Umbilical cord (tissue), 2 donors: ENCODE data around the gene MTERF2. TPM values are rescaled to one million over a fixed set of nuclear protein-coding genes. Genes with fewer than 3 reads are reported as not detected.

Source experiments
- DNase-seq: peaks from one replicate; pipeline ENCODE4 v3.0.0-alpha.2; 2015; ENCODE audit warnings: low spot score
- total RNA-seq: library from RNA; depleted of rRNA; stranded (reverse); fragments of >200 nt; gene quantifications from one replicate; pipeline ENCODE4 v1.2.3, GENCODE V29; 2014; ENCODE audit warnings: low replicate concordance; ENCODE audit not compliant: insufficient read depth

The MTERF2 gene
- total RNA-seq, 1 donor from 2014 or later = 7.7 TPM

DNA sequence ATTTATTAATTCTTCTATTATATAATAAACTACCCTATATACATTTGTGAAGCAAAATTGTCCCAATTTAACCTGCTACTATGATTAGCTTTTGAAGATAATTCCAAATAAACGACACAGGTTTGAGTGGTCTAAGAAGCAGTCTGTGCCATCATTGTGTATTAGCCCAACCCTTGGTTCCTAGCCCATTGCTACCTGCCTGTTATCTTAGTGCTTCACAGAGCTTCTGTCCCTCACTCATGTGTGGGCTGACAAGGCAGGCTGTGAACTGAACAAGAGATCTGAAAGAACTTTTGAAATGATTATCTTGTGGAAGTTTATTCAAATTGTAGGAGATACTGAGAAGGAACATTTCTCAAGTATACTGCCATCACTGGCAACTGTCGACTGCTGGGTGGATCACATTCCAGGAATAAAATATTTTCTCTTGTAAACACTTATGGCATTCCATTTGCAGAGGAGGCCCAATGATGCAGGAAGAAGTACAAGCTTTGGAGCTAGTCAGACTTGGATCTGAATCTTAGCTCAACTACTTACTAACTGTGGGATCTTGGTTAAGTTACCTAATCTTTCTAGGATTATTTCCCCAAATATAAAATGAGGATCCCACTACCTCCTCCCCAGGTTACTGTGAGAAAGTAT, 7.8 kb upstream of the MTERF2 start:
- peak; percentile 73 for DNase-seq

GRCh38 chr12:106987846-106988245, 900 bp upstream of the MTERF2 start:
- no peak for DNase-seq

- no peak for DNase-seq
Measured at GRCh38 chr12:106986135-106986534, 811 bp downstream of the MTERF2 start.

GRCh38 chr12:106985479-106985878, 1.5 kb downstream of the MTERF2 start:
- no peak for DNase-seq

DNA sequence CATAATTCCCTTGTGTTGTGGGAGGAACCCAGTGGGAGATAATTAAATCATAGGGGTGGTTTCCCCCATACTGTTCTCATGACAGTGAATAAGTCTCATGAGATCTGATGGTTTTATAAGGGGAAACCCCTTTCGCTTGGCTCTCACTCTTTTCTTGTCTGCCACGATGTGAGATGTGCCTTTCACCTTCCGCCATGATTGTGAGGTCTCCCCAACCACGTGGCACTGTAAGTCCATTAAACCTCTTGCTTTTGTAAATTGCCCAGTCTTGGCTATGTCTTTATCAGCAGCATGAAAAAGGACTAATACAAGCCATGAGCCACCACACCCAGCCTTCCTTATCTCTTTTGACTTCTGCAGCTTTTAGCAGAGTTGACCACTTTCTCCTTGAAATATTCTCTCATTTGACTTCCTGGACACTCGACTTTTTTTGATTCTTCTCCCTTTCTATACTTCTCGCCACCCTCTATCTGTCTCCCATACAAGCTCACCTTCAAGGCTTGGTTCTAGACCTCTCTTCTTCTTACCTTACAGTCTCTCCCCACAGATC, 2.3 kb downstream of the MTERF2 start:
- no peak for DNase-seq

- no peak for DNase-seq
Measured at GRCh38 chr12:106982229-106982628, 4.7 kb downstream of the MTERF2 start.

- no peak for DNase-seq
Measured at GRCh38 chr12:106981788-106982187, 5.2 kb downstream of the MTERF2 start.

GRCh38 chr12:106980944-106981343, 6.0 kb downstream of the MTERF2 start:
- no peak for DNase-seq

DNA sequence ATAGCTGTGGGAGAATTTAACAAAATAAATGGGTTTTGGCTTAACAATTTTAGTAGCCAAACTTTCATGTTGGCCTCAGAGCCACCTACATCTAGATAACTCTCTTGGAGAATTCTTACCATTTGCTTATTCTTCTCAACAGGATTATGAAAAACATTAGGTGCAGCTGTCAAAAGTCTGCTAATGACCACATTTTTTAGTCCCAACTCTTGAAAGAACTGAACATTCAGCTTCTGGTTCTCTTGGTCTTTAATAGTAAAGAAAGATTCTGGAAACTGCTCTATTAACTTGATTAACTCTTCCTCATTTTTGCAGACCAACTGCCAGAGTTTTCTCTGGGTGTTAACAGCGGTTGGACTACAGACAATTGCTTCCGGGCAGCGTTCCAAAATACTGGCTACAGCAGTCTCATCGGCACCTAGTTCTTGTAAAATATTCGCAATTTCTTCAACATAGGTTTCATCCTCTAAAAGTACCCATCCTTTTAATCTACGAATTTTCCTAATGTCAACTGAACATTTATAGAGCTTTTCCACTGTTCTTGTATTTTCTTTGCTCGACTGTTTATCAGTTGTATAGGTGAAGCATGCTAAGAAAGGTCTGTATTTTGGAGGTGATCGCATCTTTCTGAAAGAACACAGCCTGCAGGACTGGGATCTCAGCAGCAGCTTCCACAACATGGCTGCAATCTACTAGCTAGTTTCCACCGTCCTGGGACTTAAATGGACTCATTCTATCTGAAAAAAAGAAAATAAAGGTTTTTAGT, 8.7 kb downstream of the MTERF2 start:
- no peak for DNase-seq

GRCh38 chr12:106976668-106977067, 10.3 kb downstream of the MTERF2 start:
- no peak for DNase-seq

GRCh38 chr12:106975993-106976658, 10.8 kb downstream of the MTERF2 start:
- no peak for DNase-seq

DNA sequence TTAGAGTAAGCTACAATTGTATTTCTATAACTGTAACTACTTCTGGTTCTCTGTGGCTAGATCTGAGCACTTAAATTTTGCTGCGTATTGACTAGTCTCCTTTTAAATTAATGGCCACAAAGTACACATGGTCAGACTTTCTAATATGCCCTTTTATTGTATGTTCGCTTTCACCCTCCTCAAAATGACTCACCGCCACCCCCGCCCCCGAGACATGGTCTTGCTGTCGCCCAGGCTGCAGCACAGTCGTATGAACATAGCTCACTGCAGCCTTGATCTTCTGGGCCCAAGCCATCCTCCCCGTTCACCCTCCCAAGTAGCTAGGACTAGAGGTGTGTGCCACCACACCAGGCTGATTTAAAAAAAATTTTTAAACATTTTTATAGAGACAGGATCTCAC, 11.8 kb downstream of the MTERF2 start:
- DNase-seq = no peak

GRCh38 chr12:106974511-106974910, 12.4 kb downstream of the MTERF2 start:
- no peak for DNase-seq

- no peak for DNase-seq
Measured at GRCh38 chr12:106973545-106973944, 13.4 kb downstream of the MTERF2 start.

- DNase-seq = no peak
Measured at GRCh38 chr12:106971065-106971464, 15.9 kb downstream of the MTERF2 start.

GRCh38 chr12:106964526-106964925, 22.4 kb downstream of the MTERF2 start:
- DNase-seq = no peak

DNA sequence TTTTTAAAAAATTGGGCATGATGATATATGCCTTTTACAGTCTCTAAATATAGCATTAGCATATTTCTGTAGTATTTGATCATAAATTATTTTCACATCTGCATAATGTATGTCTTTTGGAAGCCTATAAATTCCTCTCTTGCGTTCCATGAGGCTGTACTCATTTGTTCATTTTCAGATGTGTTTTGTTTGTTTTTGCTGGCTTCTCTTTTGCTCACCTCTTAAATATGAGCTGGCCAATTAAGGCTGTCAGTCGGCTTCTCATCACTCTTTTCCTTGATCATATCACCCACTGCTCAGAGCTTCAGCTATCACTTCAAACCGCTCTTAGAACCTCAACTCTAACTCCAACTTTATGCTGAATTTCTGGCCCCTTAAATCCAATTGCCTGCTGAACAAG, 24.7 kb downstream of the MTERF2 start:
- DNase-seq = peak; percentile 20

DNA sequence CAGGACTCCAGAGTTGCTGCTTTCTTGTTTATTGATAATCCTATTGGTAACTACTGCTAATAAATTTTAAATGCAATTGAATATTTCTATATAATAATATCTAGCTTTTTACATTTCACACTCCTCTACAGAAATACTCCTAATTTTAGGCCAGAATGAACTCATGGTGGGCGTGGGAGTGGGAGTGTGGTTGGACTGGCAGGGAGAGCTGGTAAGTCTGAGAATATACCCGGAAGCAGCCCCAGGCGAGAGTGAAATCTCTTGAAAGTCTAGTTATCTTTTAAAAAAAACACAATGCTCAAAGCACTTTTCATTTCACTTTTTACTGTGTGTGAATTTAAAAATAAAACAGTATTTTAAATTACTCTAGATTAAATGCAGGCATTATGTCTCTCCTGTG, 26.5 kb downstream of the MTERF2 start:
- DNase-seq = no peak

DNA sequence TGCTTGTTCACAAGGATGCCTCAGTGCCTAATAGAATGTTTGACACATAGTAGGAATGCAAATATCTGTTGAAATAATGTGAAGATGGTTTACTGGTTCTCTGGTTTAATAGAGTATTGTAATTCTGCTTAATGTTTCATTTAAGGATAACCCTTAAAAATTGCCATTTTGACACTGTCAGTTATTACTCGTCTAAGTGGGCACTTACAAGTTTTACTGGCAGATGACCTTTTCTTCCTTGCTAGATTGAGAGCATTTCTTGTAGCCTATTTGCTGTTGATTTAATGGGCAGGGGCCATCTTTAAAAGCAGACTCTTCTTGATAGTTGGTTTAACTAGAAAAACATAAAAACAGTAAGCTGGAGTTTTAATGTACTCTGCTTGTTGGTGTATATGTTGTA, 29.4 kb downstream of the MTERF2 start:
- DNase-seq = no peak

GRCh38 chr12:106956048-106956578, 30.8 kb downstream of the MTERF2 start:
- DNase-seq = peak; percentile 82

DNA sequence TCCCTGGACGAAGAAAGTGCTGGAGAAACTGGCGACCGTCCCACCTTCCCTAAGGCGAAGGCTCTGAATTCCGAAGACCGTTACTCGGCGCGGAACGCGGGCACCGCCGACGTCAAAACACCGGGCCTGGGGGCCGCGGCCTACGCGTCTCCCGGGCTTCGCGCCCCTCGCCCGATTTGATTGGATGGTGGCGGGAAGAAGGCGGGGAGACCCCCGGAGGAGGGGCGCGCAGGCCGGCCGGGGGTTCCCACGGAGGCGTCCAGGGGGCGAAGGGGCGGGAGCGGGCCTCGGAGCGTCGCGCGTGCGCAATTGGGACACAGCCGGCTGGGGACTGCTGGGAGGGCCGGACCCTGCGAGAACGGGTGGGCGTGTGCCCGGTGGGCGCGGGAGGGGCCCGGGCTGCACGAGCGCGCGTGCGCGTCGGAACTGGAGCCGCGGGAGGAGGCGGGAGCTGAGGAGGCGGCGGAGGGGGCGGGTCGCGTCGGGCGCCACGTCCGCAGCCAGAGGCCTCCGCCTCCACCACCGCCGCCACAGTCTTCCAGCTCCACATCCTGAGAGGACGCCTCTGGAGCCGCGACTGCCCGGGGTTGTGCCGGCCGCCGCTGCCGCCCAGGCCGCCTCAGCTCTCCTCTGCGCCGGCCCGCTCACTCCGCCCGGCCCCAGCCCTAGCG, 31.4 kb downstream of the MTERF2 start, which contains the start of gene TMEM263:
Gene TMEM263 (plus strand): TSS at position 531 of the 671 bp plus-strand sequence. CDS start 11,210 bp downstream, outside the sequence.
- DNase-seq = peak; percentile 99
